ENCODE results near the gene C1QA. TPM values are rescaled to one million over a fixed set of nuclear protein-coding genes. Genes with fewer than 3 reads are reported as not detected.

Gene C1QA
- polyA plus RNA-seq, 2 of the 4 experiments (the other 2 are of a cell fraction), result not detected

DNA sequence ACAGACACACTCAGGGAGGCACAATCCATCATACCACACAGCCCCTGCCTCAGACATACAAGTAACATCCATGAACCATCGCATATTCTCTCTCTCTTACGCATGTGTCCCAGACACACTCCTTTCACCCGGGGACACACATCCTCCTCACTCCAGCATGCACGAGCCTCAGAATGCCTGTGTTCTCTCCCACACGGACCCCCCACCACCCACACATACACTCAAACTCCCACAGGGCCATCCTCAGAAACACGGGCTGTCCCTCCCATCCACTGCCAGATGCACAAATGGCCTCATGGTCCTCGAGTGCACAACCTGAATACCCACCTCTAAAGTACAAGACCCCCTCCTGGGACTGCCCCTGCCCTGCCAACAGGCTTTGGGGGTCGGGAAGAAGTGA is 4.8 kb downstream of the C1QA start:
- ChIA-PET CTCF (interaction anchor here (0.6 to 8.2 kb wide), 35 partner anchors 8 to 531 kb away, joined by 3 to 248 read pairs (median 5); partner anchors contain the start of gene C1QB), POLR2A (interaction anchor here (1.0 kb wide), 1 partner anchor 221 kb away, joined by 4 read pairs; no protein-coding TSS in a partner anchor)
- WGBS (ENCODE audit: missing lambda C conversion rate), result 31% methylated on average over 5 of the region's 8 CpGs
- ATAC-seq (no peak), DNase-seq (ENCODE audit: low read depth in 1 of 2, low spot score in 1 of 2) (no peak), FAIRE-seq (no peak)
- no peak overlapping the region; the same call in 2 of the 3 replicates for H3K4me2 ChIP-seq
- H3K4me3 ChIP-seq, result no peak overlapping the region
- TF ChIP-seq BHLHE40 (IDR thresholded peaks at IDR 0.05; ENCODE audit: low read depth, low read length) (no peak), E2F6 (IDR thresholded peaks at IDR 0.05; ENCODE audit: borderline replicate concordance, low read depth) (no peak), GATA3 (IDR thresholded peaks at IDR 0.05; ENCODE audit: borderline replicate concordance) (no peak), SREBF2 (IDR thresholded peaks at IDR 0.05) (no peak), ZSCAN20 (CRISPR knock-in tag; IDR thresholded peaks at IDR 0.05) (no peak), TP53 (CRISPR knock-in tag; IDR thresholded peaks at IDR 0.05) (no peak), NPAS2 (CRISPR knock-in tag; IDR thresholded peaks at IDR 0.05; ENCODE audit: borderline replicate concordance) (no peak), ESRRA (IDR thresholded peaks at IDR 0.05; ENCODE audit: borderline replicate concordance, low read length) (no peak), RFX5 (IDR thresholded peaks at IDR 0.05) (no peak), PHF8 (IDR thresholded peaks at IDR 0.05; ENCODE audit: borderline replicate concordance, low read depth) (no peak), TFCP2L1 (CRISPR knock-in tag; IDR thresholded peaks at IDR 0.05) (no peak), CHD4 (IDR thresholded peaks at IDR 0.05; ENCODE audit: borderline replicate concordance) (no peak), POLR2AphosphoS2 (conservative IDR thresholded peaks at IDR 0.05; ENCODE audit: low read length) (no peak), ATOH8 (CRISPR knock-in tag; IDR thresholded peaks at IDR 0.05; ENCODE audit: low read depth) (no peak), RCOR1 (IDR thresholded peaks at IDR 0.05; ENCODE audit: low read depth, low read length) (no peak)
- no peaks in the 10 kb centered on the region for H3K9me3 ChIP-seq
- 0 out of 3 replicates have a peak, but pooled peaks cover 5% of the 10 kb centered on the region for H3K4me1 ChIP-seq
- no peak overlapping the region for H3K27ac ChIP-seq

- WGBS (ENCODE audit: missing lambda C conversion rate), result 6% methylated on average over 12 of the region's 18 CpGs
Measured at GRCh38 chr1:22641906-22642636, 5.6 kb downstream of the C1QA start.

More at GRCh38 chr1:22641906-22642636, 5.6 kb downstream of the C1QA start:
- FAIRE-seq (no peak), DNase-seq (ENCODE audit: low read depth in 1 of 2, low spot score in 1 of 2) (peak; percentile 19 to 66), ATAC-seq (peak; percentile 75 to 93)
- CTCF ChIA-PET, result interaction anchor here (0.6 to 8.2 kb wide), 49 partner anchors 9 to 734 kb away, joined by 3 to 248 read pairs (median 4); partner anchors contain the start of gene C1QB
- Histone ChIP-seq H3K27ac (no peak overlapping the region), H3K4me2 (peak overlapping the region; percentile 85), H3K4me3 (no peak overlapping the region), H3K9me3 (no peaks in the 10 kb centered on the region), H3K4me1 (0 out of 3 replicates have a peak, but pooled peaks cover 5% of the 10 kb centered on the region)
- TF ChIP-seq, protein P1, sequence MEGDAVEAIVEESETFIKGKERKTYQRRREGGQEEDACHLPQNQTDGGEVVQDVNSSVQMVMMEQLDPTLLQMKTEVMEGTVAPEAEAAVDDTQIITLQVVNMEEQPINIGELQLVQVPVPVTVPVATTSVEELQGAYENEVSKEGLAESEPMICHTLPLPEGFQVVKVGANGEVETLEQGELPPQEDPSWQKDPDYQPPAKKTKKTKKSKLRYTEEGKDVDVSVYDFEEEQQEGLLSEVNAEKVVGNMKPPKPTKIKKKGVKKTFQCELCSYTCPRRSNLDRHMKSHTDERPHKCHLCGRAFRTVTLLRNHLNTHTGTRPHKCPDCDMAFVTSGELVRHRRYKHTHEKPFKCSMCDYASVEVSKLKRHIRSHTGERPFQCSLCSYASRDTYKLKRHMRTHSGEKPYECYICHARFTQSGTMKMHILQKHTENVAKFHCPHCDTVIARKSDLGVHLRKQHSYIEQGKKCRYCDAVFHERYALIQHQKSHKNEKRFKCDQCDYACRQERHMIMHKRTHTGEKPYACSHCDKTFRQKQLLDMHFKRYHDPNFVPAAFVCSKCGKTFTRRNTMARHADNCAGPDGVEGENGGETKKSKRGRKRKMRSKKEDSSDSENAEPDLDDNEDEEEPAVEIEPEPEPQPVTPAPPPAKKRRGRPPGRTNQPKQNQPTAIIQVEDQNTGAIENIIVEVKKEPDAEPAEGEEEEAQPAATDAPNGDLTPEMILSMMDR (IDR thresholded peaks at IDR 0.05), result peak; percentile 78
- no peak for TF ChIP-seq ZSCAN20 (CRISPR knock-in tag; IDR thresholded peaks at IDR 0.05)
- no peak for TF ChIP-seq RNF2 (IDR thresholded peaks at IDR 0.05; ENCODE audit: borderline replicate concordance, low read depth)
- TF ChIP-seq HDAC2 (IDR thresholded peaks at IDR 0.05), result no peak
- TF ChIP-seq, protein P2, sequence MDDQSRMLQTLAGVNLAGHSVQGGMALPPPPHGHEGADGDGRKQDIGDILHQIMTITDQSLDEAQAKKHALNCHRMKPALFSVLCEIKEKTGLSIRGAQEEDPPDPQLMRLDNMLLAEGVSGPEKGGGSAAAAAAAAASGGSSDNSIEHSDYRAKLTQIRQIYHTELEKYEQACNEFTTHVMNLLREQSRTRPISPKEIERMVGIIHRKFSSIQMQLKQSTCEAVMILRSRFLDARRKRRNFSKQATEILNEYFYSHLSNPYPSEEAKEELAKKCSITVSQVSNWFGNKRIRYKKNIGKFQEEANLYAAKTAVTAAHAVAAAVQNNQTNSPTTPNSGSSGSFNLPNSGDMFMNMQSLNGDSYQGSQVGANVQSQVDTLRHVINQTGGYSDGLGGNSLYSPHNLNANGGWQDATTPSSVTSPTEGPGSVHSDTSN (IDR thresholded peaks at IDR 0.05), result no peak
- TF ChIP-seq KDM1A (IDR thresholded peaks at IDR 0.05; ENCODE audit: low read depth), result no peak
- TF ChIP-seq, protein P3, sequence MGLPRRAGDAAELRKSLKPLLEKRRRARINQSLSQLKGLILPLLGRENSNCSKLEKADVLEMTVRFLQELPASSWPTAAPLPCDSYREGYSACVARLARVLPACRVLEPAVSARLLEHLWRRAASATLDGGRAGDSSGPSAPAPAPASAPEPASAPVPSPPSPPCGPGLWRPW (IDR thresholded peaks at IDR 0.05), result no peak
- no peak for TF ChIP-seq TP53 (CRISPR knock-in tag; IDR thresholded peaks at IDR 0.05)
- TF ChIP-seq CBX8 (IDR thresholded peaks at IDR 0.05), result no peak
- TF ChIP-seq NPAS2 (CRISPR knock-in tag; IDR thresholded peaks at IDR 0.05; ENCODE audit: borderline replicate concordance), result no peak
- peak; percentile 87 to 94 for TF ChIP-seq RAD21 (conservative IDR thresholded peaks at IDR 0.05 in 1 of 2, IDR thresholded peaks at IDR 0.05 in 1 of 2)
- TF ChIP-seq, protein P4, sequence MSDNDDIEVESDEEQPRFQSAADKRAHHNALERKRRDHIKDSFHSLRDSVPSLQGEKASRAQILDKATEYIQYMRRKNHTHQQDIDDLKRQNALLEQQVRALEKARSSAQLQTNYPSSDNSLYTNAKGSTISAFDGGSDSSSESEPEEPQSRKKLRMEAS (IDR thresholded peaks at IDR 0.05), result no peak
- no peak for TF ChIP-seq KDM5A (IDR thresholded peaks at IDR 0.05)
- TF ChIP-seq RARB (CRISPR knock-in tag; IDR thresholded peaks at IDR 0.05), result no peak
- peak; percentile 91 for TF ChIP-seq SMC3 (IDR thresholded peaks at IDR 0.05)
- TF ChIP-seq HEYL (CRISPR knock-in tag; IDR thresholded peaks at IDR 0.05), result no peak
- no peak for TF ChIP-seq ATOH8 (CRISPR knock-in tag; IDR thresholded peaks at IDR 0.05; ENCODE audit: low read depth)
- POLR2A ChIA-PET, result interaction anchor here (1.0 kb wide), 1 partner anchor 221 kb away, joined by 4 read pairs; no protein-coding TSS in a partner anchor
